HG03135 (cell line): ENCODE results near the gene GRIK3.
"Not testable (repeated sequence)": the region's sequence is repeated elsewhere in the genome, so short reads cannot be mapped to it uniquely, and the experiment has no call there.

Source experiments
- ATAC-seq: cut with Tn5 transposase; IDR thresholded peaks from one replicate; pipeline ENCODE4 v1.9.1; 2021; ENCODE audit warnings: mild to moderate bottlenecking, moderate library complexity; ENCODE audit not compliant: unreplicated experiment

Gene GRIK3

GRCh38 chr1:36771660-36772284 lies 262.5 kb downstream of the GRIK3 start:
- no peak for ATAC-seq

GRCh38 chr1:36771240-36771639 lies 263.1 kb downstream of the GRIK3 start:
- ATAC-seq, result no peak

GRCh38 chr1:36769886-36770830 lies 264.2 kb downstream of the GRIK3 start:
- no peak for ATAC-seq

GRCh38 chr1:36768486-36769178 lies 265.7 kb downstream of the GRIK3 start:
- no peak for ATAC-seq

GRCh38 chr1:36767429-36767828 lies 266.9 kb downstream of the GRIK3 start:
- not testable (repeated sequence) for ATAC-seq

- ATAC-seq, result no peak
These were observed 267.8 kb downstream of the GRIK3 start for GRCh38 chr1:36766481-36766880.

- ATAC-seq, result no peak
These were observed 268.5 kb downstream of the GRIK3 start for GRCh38 chr1:36765785-36766300.

GRCh38 chr1:36764798-36765197 lies 269.5 kb downstream of the GRIK3 start:
- ATAC-seq, result no peak

GRCh38 chr1:36763771-36764170 lies 270.5 kb downstream of the GRIK3 start:
- no peak for ATAC-seq

- no peak for ATAC-seq
These were observed 272.1 kb downstream of the GRIK3 start for GRCh38 chr1:36762174-36762573.

GRCh38 chr1:36761113-36761512 lies 273.2 kb downstream of the GRIK3 start:
- ATAC-seq, result no peak

GRCh38 chr1:36760081-36760480 lies 274.2 kb downstream of the GRIK3 start:
- no peak for ATAC-seq

- no peak for ATAC-seq
These were observed 275.0 kb downstream of the GRIK3 start for GRCh38 chr1:36759355-36759754.

- no peak for ATAC-seq
These were observed 278.7 kb downstream of the GRIK3 start for GRCh38 chr1:36755303-36756230.

- ATAC-seq, result no peak
These were observed 279.9 kb downstream of the GRIK3 start for GRCh38 chr1:36754366-36754765.

GRCh38 chr1:36753451-36753850 lies 280.9 kb downstream of the GRIK3 start:
- no peak for ATAC-seq

GRCh38 chr1:36752891-36753361 lies 281.4 kb downstream of the GRIK3 start:
- no peak for ATAC-seq

- ATAC-seq, result no peak
These were observed 281.9 kb downstream of the GRIK3 start for GRCh38 chr1:36752431-36752830.

- ATAC-seq, result no peak
These were observed 282.8 kb downstream of the GRIK3 start for GRCh38 chr1:36751525-36751924.

- ATAC-seq, result no peak
These were observed 285.8 kb downstream of the GRIK3 start for GRCh38 chr1:36748466-36748865.
